Thoracic aorta (tissue), 2 donors: ENCODE measurements around the gene KIF1A. TPM values are rescaled to one million over a fixed set of nuclear protein-coding genes. Genes with fewer than 3 reads are reported as not detected.

Source experiments
- ATAC-seq: fragments of 150-250 bp; one replicate; pipeline ENCODE4 v1.8.0; 2017; ENCODE audit warnings: low read depth; ENCODE audit not compliant: insufficient number of reproducible peaks, low FRiP score
- DNase-seq: peaks from one replicate; pipeline ENCODE4 v3.0.0-alpha.2; 2020; ENCODE audit warnings: low spot score
- H3K27ac ChIP-seq, 2 donors: fragments of 200-600 bp; sonication (generic); 1 replicate in 1 of 2; 2 replicates in 1 of 2; pipeline ENCODE4 v1.5.1; 2016; ENCODE audit warnings: mild to moderate bottlenecking in 2 of 2, moderate library complexity in 2 of 2
- H3K27me3 ChIP-seq: fragments of 200-600 bp; sonication (generic); replicated peaks from 2 replicates; pipeline ENCODE4 v1.6.0; 2016; ENCODE audit warnings: mild to moderate bottlenecking; ENCODE audit not compliant: insufficient read depth
- H3K36me3 ChIP-seq: fragments of 200-600 bp; sonication (generic); one replicate; pipeline ENCODE4 v1.5.1; 2016
- H3K4me1 ChIP-seq, 2 donors: fragments of 200-600 bp; sonication (generic); 1 replicate in 1 of 2; 2 replicates in 1 of 2; pipeline versions ENCODE4 v1.5.1 to v1.6.0; 2016; ENCODE audit warnings: low read depth in 2 of 2, mild to moderate bottlenecking in 1 of 2; ENCODE audit not compliant: control insufficient read depth in 1 of 2
- H3K4me3 ChIP-seq: fragments of 200-600 bp; sonication (generic); 2 replicates; pipeline ENCODE4 v1.5.1; 2016; ENCODE audit warnings: mild to moderate bottlenecking
- H3K9me3 ChIP-seq: fragments of 200-600 bp; sonication (generic); 2 replicates; pipeline ENCODE4 v1.5.1; 2016
- CTCF ChIP-seq: fragments of 200-600 bp; sonication (generic); IDR thresholded peaks from one replicate; pipeline ENCODE4 v1.5.1; 2019; ENCODE audit warnings: antibody characterized with exemption
- total RNA-seq, 2 donors: library from RNA; depleted of rRNA; stranded (reverse); fragments of >200 nt; gene quantifications; one replicate each; pipeline versions ENCODE4 v1.1.0 to v1.2.3, GENCODE V29; 2016

KIF1A gene
- total RNA-seq, 2 donors from 2014 or later = 0.92 TPM; not detected in 1

GRCh38 chr2:240777456-240778212 lies 42.4 kb downstream of the KIF1A start:
- Histone ChIP-seq H3K4me3 (no peak overlapping the region), H3K9me3 (no peaks in the 10 kb centered on the region), H3K4me1 (no peaks in the 10 kb centered on the region), H3K27ac (no peak overlapping the region), H3K36me3 (no peaks in the 10 kb centered on the region), H3K27me3 (no peaks in the 10 kb centered on the region)
- no peak for DNase-seq
- TF ChIP-seq CTCF = no peak
- no peak for ATAC-seq

- Histone ChIP-seq H3K4me3 (no peak overlapping the region), H3K27ac (no peak overlapping the region), H3K4me1 (no peaks in the 10 kb centered on the region), H3K9me3 (no peaks in the 10 kb centered on the region), H3K27me3 (no peaks in the 10 kb centered on the region), H3K36me3 (no peaks in the 10 kb centered on the region)
- DNase-seq (no peak), ATAC-seq (no peak)
- no peak for TF ChIP-seq CTCF
Observed at GRCh38 chr2:240775905-240776304, 44.1 kb downstream of the KIF1A start.

GRCh38 chr2:240774856-240775255 lies 45.2 kb downstream of the KIF1A start:
- Histone ChIP-seq H3K9me3 (no peaks in the 10 kb centered on the region), H3K27me3 (no peaks in the 10 kb centered on the region), H3K4me3 (no peak overlapping the region), H3K27ac (no peak overlapping the region), H3K4me1 (no peaks in the 10 kb centered on the region), H3K36me3 (no peaks in the 10 kb centered on the region)
- TF ChIP-seq CTCF = no peak
- ATAC-seq = no peak
- DNase-seq = no peak

GRCh38 chr2:240769096-240769495 lies 50.9 kb downstream of the KIF1A start:
- TF ChIP-seq CTCF = no peak
- Histone ChIP-seq H3K4me3 (no peak overlapping the region), H3K4me1 (no peaks in the 10 kb centered on the region), H3K36me3 (no peaks in the 10 kb centered on the region), H3K27ac (no peak overlapping the region), H3K27me3 (no peaks in the 10 kb centered on the region), H3K9me3 (no peaks in the 10 kb centered on the region)
- no peak for ATAC-seq
- no peak for DNase-seq

- H3K27me3 ChIP-seq = no peaks in the 10 kb centered on the region
- H3K36me3 ChIP-seq = no peaks in the 10 kb centered on the region
- H3K4me1 ChIP-seq = no peaks in the 10 kb centered on the region
- H3K9me3 ChIP-seq = no peaks in the 10 kb centered on the region
- TF ChIP-seq CTCF = no peak
- no peak overlapping the region for H3K4me3 ChIP-seq
- ATAC-seq (no peak), DNase-seq (no peak)
- no peak overlapping the region for H3K27ac ChIP-seq
Observed at GRCh38 chr2:240768216-240768615, 51.8 kb downstream of the KIF1A start.
